GM12878 (cell line): ENCODE results near the gene UTS2R. TPM values are rescaled to one million over a fixed set of nuclear protein-coding genes. Genes with fewer than 3 reads are reported as not detected.

ENCODE experiments used
- CEBPZ ChIP-seq: fragments of 150-350 bp; IDR thresholded peaks from 2 replicates; pipeline ENCODE4 v1.6.1; 2016; ENCODE audit warnings: low read depth, low read length
- CHD2 ChIP-seq: IDR thresholded peaks from 2 replicates; pipeline ENCODE4 v1.6.1; 2011; ENCODE audit warnings: low read depth, low read length, improper control_type of control experiment, borderline replicate concordance
- DPF2 ChIP-seq: fragments of 450-650 bp; IDR thresholded peaks from 2 replicates; pipeline ENCODE4 v1.6.1; 2017; ENCODE audit warnings: mild to moderate bottlenecking
- FOXM1 ChIP-seq: IDR thresholded peaks from 2 replicates; pipeline ENCODE4 v1.6.1; 2012; ENCODE audit warnings: low read depth, mild to moderate bottlenecking, inconsistent platforms, low read length, moderate library complexity
- GATAD2B ChIP-seq: fragments of 450-650 bp; conservative IDR thresholded peaks from 2 replicates; pipeline ENCODE4 v1.6.1; 2017; ENCODE audit warnings: low read depth, mild to moderate bottlenecking, moderate library complexity
- HCFC1 ChIP-seq: fragments of 150-350 bp; IDR thresholded peaks from 2 replicates; pipeline ENCODE4 v1.6.1; 2014; ENCODE audit warnings: low read length
- IRF5 ChIP-seq: fragments of 450-650 bp; IDR thresholded peaks from 2 replicates; pipeline ENCODE4 v1.6.1; 2017; ENCODE audit warnings: borderline replicate concordance
- MEF2B ChIP-seq: fragments of 450-650 bp; IDR thresholded peaks from 2 replicates; pipeline ENCODE4 v1.6.1; 2018; ENCODE audit warnings: mild to moderate bottlenecking, moderate library complexity; ENCODE audit not compliant: partially characterized antibody, poor library complexity, severe bottlenecking
- NFIC ChIP-seq: IDR thresholded peaks from 2 replicates; pipeline ENCODE4 v1.6.1; 2012; ENCODE audit warnings: low read depth, mild to moderate bottlenecking, inconsistent platforms, low read length, moderate library complexity
- NR2C1 ChIP-seq: fragments of 450-650 bp; IDR thresholded peaks from 2 replicates; pipeline ENCODE4 v1.6.1; 2017; ENCODE audit warnings: antibody characterized with exemption, mild to moderate bottlenecking, moderate library complexity
- PBX3 ChIP-seq: IDR thresholded peaks from 2 replicates; pipeline ENCODE4 v1.6.1; 2011; ENCODE audit warnings: mild to moderate bottlenecking, low read depth, low read length, moderate library complexity; ENCODE audit not compliant: insufficient replicate concordance
- SP1 ChIP-seq: IDR thresholded peaks from one replicate; pipeline ENCODE4 v1.6.1; 2011; ENCODE audit warnings: low read depth, low read length
- ZBTB40 ChIP-seq: fragments of 450-650 bp; IDR thresholded peaks from 2 replicates; pipeline ENCODE4 v1.6.1; 2016; ENCODE audit warnings: mild to moderate bottlenecking, moderate library complexity, borderline replicate concordance
- ZNF274 ChIP-seq: IDR thresholded peaks from one replicate; pipeline ENCODE4 v1.8.0; 2011; ENCODE audit not compliant: insufficient read length, insufficient read depth
- ZSCAN29 ChIP-seq: fragments of 450-650 bp; IDR thresholded peaks from 2 replicates; pipeline ENCODE4 v1.6.1; 2017; ENCODE audit warnings: mild to moderate bottlenecking, moderate library complexity
- ZZZ3 ChIP-seq: IDR thresholded peaks from 2 replicates; pipeline ENCODE4 v1.6.1; 2011; ENCODE audit warnings: low read depth; ENCODE audit not compliant: control insufficient read depth, insufficient read length
- polyA plus RNA-seq, 11 experiments: library from polyadenylated mRNA; depleted of rRNA in 4 of 11; unstranded in 6 of 11; stranded (reverse) in 5 of 11; fragments of >200 nt; fragmentation: Nextera tagmentation in 4 of 11; fragmentation: Illumina TruSeq in 1 of 11; extraction: Ambion mirVana in 4 of 11; extraction: Trizol in 1 of 11; gene quantifications; 1 replicate in 1 of 11; 2 replicates in 10 of 11; pipeline versions ENCODE4 v1.2.1 to v1.2.3, GENCODE V29; 2011 to 2016; ENCODE audit warnings: inconsistent platforms in 2 of 11, missing spikeins in 2 of 11, low read depth in 1 of 11
- total RNA-seq, 4 experiments: library from RNA; depleted of rRNA in 3 of 4; stranded (reverse); fragments of >200 nt in 3 of 4; fragmentation: Illumina TruSeq in 1 of 4; extraction: Trizol in 1 of 4; gene quantifications; 2 replicates each; pipeline versions ENCODE4 v1.2.1 to v1.2.3, GENCODE V29; 2013 to 2021

UTS2R gene
- total and polyA plus RNA-seq, 10 of the 15 experiments (the other 5 are each of a cell fraction or from before 2014, with no cell fraction given) = 0.04 to 0.36 (median 0.11) TPM; not detected in 6

GRCh38 chr17:82372249-82373071 lies 895 bp downstream of the UTS2R start (continued):
- TF ChIP-seq CHD2 (no peak), CEBPZ (no peak), NR2C1 (no peak), GATAD2B (0 out of 2 replicates have a peak, but pooled peaks have one; percentile 18), ZBTB40 (no peak), ZNF274 (no peak), HCFC1 (no peak), DPF2 (0 out of 2 replicates have a peak, but pooled peaks have one; percentile 15), IRF5 (no peak), SP1 (no peak), ZZZ3 (no peak), MEF2B (no peak), NFIC (no peak), ZSCAN29 (no peak), PBX3 (no peak), FOXM1 (no peak)
- TF ChIP-seq, all 136 proteins: peak for 8
